H1 (cell line): Measurements from ENCODE around the gene MECR.

ENCODE experiments used
- EZH2 ChIP-seq: fragments of 200-600 bp; sonication (generic); IDR thresholded peaks from 2 replicates; pipeline ENCODE4 v1.7.1; 2012; ENCODE audit warnings: low read depth, mild to moderate bottlenecking, moderate library complexity, low read length, inconsistent platforms; ENCODE audit not compliant: severe bottlenecking
- GABPA ChIP-seq: IDR thresholded peaks from 2 replicates; pipeline ENCODE4 v1.6.1; 2011; ENCODE audit warnings: mild to moderate bottlenecking, low read length, moderate library complexity, borderline replicate concordance; ENCODE audit not compliant: insufficient read depth
- TF ChIP-seq, protein P1 (sequence below), 3 experiments: IDR thresholded peaks; 1 replicate in 2 of 3; 2 replicates in 1 of 3; pipeline versions ENCODE4 v1.5.1 to v1.6.1; 2011; ENCODE audit warnings: low read length in 3 of 3, mild to moderate bottlenecking in 3 of 3, inconsistent platforms in 2 of 3, low read depth in 1 of 3, moderate library complexity in 1 of 3; ENCODE audit not compliant: insufficient read depth in 1 of 3; ENCODE audit errors: control extremely low read depth in 1 of 3

DNA sequence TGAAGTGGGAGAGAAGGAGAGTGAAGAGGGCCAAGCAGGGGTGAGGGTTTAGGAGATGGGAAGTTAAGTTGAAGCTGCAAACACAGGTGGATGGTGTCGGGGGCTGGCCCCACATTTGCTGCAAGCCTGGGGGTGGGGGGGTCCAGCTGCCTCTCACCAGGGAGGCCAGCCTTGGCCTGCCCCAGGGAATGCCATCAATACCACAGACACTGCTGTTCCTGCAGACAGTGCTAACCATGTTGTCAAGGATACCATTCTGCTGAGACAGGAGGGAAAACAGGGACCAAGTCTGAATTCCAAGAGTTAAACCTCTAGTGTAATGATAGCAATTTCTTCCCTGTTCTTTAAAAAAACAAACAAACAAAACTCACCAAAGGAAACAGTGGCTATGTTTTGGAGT is 8.0 kb downstream of the MECR start:
- TF ChIP-seq GABPA (no peak), EZH2 (no peak)
- TF ChIP-seq, protein P1, sequence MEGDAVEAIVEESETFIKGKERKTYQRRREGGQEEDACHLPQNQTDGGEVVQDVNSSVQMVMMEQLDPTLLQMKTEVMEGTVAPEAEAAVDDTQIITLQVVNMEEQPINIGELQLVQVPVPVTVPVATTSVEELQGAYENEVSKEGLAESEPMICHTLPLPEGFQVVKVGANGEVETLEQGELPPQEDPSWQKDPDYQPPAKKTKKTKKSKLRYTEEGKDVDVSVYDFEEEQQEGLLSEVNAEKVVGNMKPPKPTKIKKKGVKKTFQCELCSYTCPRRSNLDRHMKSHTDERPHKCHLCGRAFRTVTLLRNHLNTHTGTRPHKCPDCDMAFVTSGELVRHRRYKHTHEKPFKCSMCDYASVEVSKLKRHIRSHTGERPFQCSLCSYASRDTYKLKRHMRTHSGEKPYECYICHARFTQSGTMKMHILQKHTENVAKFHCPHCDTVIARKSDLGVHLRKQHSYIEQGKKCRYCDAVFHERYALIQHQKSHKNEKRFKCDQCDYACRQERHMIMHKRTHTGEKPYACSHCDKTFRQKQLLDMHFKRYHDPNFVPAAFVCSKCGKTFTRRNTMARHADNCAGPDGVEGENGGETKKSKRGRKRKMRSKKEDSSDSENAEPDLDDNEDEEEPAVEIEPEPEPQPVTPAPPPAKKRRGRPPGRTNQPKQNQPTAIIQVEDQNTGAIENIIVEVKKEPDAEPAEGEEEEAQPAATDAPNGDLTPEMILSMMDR (IDR thresholded peaks at IDR 0.05; ENCODE audit: control extremely low read depth in 1 of 3, insufficient read depth in 1 of 3, low read depth in 1 of 3, low read length in 3 of 3), result no peak
